ENCODE results near the gene PLEKHG3.

PLEKHG3 gene

GRCh38 chr14:64748995-64749714 is 44.9 kb downstream of the PLEKHG3 start:
- DNase-seq: no peak

DNA sequence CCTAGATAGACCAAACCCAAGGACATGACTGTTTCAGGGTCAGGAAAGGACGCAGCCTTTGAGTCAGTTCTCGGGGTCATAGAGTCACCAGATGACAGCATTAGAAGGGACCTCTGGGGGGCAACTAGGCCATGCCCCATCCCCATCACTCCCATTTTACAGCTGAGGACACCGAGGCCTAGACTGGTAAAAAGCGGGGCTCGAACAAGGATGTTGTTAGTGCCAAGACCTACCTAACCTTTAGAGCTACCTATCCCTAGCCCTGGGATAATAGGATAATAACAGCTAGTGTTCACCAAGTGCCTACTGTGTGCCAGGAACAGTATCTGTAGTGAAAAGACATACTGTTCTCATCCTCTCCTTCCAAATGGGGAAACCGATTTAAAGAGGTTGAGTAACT is 48.7 kb downstream of the PLEKHG3 start:
- DNase-seq: no peak

DNA sequence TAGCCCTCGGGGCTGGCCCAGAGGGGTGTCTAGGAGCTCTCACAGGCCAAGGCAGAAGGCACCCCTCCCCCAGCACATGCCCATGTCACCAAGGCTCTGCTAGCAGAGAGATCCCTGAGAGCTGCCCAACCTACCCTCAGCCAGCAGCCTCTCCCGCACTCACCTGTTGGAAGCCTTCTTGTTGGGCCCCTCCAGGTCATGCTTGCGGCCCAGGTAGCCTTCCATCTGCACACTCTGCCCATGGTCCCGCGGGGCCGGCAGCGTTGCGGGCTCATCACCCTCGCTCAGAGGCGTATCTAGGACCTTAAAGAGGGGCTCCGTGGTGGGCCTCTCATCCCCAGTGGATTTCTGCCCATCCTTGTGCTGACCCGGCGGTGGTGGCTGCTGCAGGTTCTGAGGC is 49.1 kb downstream of the PLEKHG3 start:
- DNase-seq: no peak

DNA sequence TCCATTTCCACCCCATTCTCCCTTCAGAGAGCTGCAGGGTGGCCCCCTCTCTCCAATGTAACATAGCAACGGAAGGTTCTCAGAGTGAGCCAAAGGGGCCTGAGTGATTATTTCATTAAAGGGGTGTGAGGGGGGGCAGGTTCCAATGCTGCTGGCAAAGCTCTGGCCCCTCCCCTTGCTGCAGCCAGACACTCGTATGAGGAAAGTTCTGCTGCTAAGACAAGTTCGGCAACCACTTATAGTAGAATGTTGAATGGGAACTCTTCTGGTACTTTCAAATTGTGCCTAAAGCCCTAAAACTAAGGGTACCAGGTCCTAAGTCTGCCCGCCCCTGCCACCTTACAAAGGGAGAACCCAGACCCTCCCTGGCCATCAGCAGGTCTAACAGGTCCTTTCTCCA is 49.8 kb downstream of the PLEKHG3 start:
- no peak for DNase-seq

DNA sequence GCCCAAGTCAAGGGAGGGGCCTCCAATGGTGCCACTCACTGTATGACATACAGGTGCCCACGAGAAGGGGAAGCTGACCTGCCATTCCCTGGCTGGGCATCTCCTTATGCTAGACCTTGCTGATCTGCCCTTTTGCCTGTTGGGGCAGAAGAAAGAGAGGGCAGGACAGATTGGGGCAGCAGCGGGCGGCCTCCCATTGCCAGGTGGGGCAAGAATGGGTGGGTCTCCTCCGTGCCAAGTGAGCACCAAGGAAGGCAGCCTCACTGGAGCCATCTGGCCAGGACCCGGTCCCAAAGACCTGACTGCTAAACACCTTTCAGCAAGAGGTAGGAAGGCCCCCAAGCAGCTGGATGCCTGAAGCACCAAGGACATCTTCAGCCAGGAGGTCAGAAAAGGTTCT is 50.5 kb downstream of the PLEKHG3 start:
- DNase-seq: no peak

DNA sequence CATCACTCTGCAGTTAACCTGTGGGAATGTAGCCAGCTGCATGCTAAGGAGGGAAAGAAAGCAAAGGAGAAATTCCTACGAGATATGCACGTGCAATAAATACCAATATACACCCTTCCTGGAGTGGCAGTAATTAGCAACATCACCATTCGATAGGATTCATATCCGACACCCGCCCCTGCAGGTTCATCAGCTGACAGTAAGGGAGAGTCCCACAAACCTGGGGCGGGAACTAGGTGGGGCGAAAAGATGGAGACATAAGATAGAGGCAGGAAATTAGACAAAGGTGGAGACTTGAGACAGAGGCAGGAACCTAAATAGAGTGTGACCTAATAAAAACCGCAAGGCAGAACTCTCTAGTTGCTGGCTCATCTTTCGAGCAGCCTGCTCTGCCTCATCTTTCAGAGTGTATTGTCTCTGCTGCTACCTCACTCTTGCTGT is 51.6 kb downstream of the PLEKHG3 start:
- DNase-seq: no peak

GRCh38 chr14:64756712-64757111 is 52.5 kb downstream of the PLEKHG3 start:
- no peak for DNase-seq

DNA sequence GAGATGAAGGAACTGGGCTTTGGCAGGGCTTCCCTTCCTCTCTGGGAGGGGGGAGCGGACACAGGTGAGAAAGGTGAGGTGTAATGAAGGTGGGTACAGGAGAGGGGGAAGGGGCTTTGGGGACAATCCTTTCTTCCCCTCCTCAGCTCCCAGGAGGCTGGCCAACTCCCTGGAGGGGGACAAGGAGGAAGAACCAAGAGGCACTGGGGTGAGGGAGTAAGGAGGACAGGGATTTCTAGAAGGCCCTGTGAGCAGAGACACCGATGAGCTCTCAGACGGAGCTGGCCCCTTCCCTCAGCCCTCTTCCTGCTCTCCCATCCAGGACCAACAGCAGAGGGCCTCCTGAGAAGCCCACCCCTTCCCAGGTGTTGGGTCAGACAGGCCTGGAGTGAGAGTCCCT is 53.4 kb downstream of the PLEKHG3 start:
- DNase-seq: no peak

DNA sequence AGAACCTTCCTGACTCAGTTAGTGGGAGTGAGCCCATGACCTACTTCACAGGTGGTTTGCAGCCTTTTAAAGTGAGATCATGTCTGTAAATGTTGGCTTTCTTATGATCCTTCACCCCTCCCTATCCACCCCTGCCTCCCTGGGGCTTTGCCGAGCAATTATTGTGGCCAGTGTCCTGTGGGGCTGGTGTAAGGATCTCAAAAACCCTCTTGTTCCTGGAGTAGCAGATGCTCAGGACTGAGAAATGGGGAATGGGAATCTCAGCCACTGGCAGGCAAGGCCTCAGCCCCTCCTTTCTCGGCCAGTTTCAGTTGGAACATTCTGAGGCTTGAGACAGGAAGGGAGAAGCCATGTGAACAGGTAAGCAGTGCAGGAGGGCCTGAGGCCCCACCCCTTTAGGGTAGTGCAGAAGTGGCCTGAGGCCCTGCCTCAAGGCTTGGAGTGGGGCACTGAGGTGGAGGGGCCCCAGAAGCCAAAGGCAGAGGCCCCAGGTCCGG is 53.8 kb downstream of the PLEKHG3 start:
- no peak for DNase-seq

GRCh38 chr14:64758691-64759554 is 54.7 kb downstream of the PLEKHG3 start:
- no peak for DNase-seq

- DNase-seq: no peak
Observed at GRCh38 chr14:64759555-64759938, 55.3 kb downstream of the PLEKHG3 start.

DNA sequence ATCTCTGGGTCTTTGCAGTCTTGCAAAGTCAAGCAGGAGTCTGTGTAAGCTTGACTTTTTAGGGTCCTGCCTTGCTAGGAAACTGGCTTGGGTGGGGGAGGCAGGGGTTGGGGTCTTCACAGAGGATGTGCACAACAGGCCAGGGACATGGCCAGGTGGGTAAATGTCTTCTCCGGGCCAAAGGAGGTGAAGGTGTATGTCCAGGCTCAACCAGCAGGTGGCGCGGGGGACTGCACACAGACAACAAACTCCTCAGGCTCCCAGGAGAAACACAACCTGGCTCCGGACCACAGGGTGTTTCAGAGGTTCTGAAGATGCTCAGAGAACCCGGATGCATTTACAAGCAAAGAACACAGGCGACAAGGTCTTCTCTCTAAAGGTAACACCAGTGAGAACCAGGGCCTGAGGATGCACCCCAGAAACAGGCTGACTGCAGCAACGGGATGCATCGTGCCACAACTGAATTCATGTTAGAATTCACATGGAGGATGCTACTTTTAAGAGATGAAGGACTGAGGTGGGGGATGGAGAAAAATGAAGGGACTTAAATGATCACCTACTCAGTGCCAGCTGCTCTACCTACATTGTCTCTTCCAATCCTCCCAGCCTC is 56.0 kb downstream of the PLEKHG3 start:
- no peak for DNase-seq

DNA sequence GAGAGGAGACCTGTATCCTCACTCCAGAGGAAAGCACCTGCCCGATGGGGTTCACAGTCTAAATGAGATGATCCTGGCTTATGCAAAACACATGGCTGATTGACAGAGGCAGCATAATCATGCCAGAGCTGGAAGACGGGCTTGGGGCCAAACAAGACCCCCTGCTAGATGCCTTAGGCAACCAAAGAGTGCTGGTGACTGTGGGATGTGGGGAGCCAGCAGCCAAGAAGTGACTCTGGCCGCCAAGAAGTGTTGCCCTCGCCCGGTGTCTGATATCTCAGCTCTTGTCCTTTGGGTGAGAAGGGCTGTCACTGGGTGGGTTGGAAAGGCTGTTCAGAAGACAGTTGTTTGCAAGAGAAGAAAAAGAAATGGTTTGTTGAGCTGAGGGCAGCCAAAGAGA is 56.7 kb downstream of the PLEKHG3 start:
- no peak for DNase-seq

DNA sequence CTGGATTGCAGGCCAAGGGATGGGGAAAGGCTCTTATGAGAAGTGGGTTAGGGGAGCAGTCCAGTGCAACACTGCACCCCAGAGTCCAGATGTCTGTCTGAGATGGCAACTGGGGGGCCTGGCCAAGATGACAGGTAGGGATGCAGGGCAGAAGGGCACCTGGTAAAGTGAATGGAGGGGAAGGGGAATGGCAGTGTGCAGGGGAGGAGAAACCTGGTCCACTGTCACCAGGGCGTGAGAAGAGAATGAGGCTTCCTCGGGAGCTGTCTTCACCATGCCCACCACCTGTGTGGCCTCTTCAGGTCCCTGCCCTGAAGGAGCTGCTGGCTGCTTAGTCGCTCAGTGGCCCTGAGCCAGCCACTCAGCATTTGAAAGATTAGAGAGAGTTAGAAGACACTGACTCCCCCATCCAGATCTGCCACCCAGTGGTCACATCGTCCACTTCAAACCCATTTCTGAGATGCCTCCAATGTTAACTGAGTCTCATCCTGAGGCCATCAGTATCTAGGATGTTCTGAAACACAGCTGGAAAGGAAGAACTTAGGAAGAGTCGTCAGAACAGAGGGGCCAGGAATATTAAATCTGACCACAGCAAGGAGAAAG is 57.3 kb downstream of the PLEKHG3 start:
- no peak for DNase-seq

DNA sequence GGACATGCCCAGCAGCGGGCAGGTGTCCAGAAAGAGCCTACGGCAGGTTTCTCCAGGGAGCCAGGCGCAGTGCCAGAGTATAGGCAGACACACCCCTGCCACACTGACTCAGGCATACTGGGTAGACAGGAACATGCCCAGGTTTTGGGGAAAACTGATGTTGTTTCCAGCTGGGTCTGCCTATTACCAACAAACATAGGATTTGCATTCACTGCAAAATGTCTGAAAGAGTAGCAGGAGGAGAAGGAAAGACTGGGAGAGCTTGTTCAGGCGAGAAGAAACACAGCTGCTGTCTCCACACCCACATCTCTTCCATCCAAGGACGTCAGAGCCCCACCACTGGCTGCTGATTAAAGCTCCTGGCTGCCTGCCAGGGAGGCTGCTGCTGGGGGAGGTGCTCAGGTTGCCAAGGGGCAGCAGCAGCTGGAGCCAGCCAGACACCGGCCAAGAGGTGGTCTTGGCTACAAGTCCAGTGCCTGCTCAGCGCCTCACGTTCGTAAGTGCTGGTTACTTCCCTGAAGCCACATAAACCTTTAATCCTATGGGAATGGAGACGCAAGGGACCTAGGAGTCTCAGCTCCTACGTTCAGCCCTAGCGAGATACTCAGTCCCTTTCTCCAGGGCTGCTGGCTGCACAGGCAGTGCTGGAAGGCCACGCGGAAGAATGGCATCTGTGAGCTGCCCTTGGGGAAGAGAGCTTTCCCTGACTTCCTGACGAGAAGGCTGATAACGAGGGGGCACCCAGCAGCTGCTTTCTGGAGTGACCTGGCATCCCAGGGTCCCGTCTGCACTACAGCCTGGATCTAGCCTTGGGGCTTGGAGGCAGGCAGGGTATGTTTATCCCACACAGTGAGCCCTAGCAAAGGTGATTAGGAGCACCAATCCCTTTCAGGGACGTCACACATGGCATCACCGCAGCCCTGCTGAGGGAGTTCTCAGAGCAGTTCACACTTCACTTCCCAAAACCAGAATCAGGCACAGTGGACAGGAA is 58.1 kb downstream of the PLEKHG3 start:
- DNase-seq: peak; percentile 89

GRCh38 chr14:64763085-64763782 is 59.0 kb downstream of the PLEKHG3 start:
- no peak for DNase-seq

DNA sequence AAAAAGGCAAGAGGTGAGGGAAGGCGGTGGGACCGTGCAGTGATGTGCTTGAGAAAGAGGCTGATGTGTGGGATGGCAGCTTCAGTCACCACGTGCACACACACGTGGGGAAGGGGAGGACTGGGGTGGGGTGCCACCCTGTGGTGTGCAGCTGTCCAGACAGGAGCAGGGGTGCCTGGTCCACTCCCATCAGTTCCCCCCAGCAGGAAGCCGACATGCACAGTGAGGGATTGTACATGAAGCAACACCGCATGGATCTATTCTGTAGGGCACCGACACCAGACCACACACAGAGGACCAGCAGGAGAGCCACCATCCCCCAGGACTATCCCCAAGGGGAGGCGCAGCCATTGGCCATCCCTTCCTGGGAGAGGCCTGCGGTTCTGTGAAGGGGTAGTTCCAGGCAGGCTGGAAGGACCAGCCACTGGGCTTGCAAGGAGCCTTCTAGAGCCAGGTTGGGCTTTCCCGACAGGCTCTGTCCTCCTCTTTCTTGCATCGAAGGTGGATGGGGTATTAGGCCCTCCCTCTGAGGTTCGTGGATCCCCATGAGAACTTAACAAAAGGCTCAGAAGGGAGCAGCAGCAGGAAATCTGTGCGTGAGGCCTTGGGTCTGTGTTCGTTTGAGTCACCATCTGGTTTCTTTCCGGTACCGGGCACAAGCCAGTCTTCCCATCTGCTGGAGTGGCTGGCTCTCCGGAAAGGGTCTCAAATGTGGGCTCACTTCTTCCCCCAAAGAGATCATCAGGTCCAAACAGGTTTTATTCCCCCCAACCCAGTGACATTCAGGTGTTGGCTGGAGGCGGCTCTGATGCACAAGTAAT is 59.8 kb downstream of the PLEKHG3 start:
- no peak for DNase-seq

DNA sequence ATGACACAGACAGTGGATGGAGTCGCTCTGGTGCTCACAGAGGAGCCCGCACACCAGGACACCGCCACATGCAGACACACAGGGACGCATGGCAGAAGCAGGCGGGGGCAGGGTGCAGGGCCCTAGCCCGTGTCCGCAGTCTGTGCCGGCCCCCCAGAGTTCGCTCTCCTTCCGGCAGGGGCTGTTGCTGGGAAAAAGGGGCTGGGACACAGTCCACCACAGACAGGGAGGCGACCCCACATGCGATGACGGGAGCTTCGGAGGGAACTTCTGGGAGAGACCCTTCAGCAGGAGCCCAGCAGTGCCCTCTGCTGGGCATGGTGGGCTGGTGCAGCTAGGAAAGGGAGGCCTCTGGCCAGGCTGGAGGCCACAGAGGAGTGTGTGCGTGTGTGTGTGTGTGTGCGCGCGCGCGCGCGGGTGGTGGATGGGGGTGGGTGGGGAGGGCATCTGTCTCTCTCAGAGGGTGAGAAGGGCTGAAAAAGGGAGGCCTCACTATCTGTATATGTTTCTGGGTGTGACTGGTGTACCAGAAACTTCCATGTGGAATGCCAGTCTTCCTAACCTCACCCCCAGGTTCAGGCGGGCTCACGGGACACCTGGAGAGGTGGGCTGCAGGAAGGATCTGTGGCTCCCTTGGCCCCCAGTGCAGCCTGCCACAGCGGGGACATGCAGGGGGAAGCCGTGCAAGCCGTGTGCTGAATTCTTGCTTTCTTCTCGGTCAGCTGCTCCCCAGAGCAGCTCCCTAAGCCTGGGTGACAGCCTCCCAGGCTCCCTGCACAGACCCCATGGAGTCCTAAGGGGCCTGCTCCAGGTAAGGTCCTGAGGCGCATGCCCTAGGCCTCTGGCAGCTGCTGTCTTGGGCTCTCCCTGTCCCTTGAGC is 60.7 kb downstream of the PLEKHG3 start:
- DNase-seq: peak; percentile 41

GRCh38 chr14:64765740-64766302 is 61.6 kb downstream of the PLEKHG3 start:
- no peak for DNase-seq

Data from NCI-H2227 treated with DMSO at 0.1 percent for 48 hours (cell line).